GM18870 (cell line): ENCODE results near the gene IRX2.

Experiments
- ATAC-seq: cut with Tn5 transposase; IDR thresholded peaks from one replicate; pipeline ENCODE4 v1.9.1; 2021; ENCODE audit warnings: moderate library complexity; ENCODE audit not compliant: unreplicated experiment

The IRX2 gene

GRCh38 chr5:2699231-2699630 is 52.2 kb downstream of the IRX2 start:
- no peak for ATAC-seq

GRCh38 chr5:2698581-2698980 is 52.9 kb downstream of the IRX2 start:
- ATAC-seq = no peak

- ATAC-seq = no peak
These were observed 53.9 kb downstream of the IRX2 start for GRCh38 chr5:2697446-2698200.

GRCh38 chr5:2697041-2697440 is 54.4 kb downstream of the IRX2 start:
- no peak for ATAC-seq
